Vagina (tissue), 2 donors: ENCODE measurements around the gene RAB1A.

ENCODE experiments used
- POLR2A ChIP-seq, 2 donors: fragments of 450-650 bp; IDR thresholded peaks; one replicate each; pipeline ENCODE4 v1.6.1; 2017; ENCODE audit warnings: antibody characterized with exemption in 2 of 2, mild to moderate bottlenecking in 2 of 2, moderate library complexity in 2 of 2
- POLR2AphosphoS5 ChIP-seq, 2 donors: sonication (generic); formaldehyde crosslinking; IDR thresholded peaks; one replicate each; pipeline ENCODE4 v1.9.0; 2017; ENCODE audit warnings: antibody characterized with exemption in 2 of 2, mild to moderate bottlenecking in 2 of 2, low read depth in 1 of 2; ENCODE audit not compliant: insufficient read depth in 1 of 2
- TF ChIP-seq, protein P1 (sequence below), 3 experiments: fragments of 450-650 bp in 2 of 3; fragments of 200-600 bp in 1 of 3; sonication (generic) in 1 of 3; IDR thresholded peaks; one replicate each; pipeline ENCODE4 v1.5.1; 2017 to 2019; ENCODE audit warnings: antibody characterized with exemption in 3 of 3, mild to moderate bottlenecking in 2 of 3, moderate library complexity in 2 of 3

DNA sequence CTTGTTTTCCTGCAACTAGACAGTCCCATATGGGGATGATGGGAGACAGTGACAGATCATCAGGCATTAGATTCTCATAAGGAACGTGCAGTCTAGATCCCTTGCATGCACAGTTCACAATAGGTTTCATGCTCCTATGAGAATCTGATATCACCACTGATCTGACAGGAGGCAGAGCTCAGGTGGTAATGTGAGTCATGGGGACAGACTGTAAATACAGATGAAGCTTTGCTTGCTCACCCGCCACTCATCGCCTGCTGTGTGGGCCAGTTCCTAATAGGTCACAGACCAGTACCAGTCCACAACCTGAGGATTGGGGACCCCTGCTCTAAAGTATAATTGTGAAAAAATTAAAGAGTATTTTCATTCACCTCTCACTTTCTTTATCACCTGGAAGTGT is 23.6 kb upstream of the RAB1A start:
- no peak for TF ChIP-seq POLR2AphosphoS5 (IDR thresholded peaks at IDR 0.05; ENCODE audit: insufficient read depth in 1 of 2, low read depth in 1 of 2)
- TF ChIP-seq, protein P1, sequence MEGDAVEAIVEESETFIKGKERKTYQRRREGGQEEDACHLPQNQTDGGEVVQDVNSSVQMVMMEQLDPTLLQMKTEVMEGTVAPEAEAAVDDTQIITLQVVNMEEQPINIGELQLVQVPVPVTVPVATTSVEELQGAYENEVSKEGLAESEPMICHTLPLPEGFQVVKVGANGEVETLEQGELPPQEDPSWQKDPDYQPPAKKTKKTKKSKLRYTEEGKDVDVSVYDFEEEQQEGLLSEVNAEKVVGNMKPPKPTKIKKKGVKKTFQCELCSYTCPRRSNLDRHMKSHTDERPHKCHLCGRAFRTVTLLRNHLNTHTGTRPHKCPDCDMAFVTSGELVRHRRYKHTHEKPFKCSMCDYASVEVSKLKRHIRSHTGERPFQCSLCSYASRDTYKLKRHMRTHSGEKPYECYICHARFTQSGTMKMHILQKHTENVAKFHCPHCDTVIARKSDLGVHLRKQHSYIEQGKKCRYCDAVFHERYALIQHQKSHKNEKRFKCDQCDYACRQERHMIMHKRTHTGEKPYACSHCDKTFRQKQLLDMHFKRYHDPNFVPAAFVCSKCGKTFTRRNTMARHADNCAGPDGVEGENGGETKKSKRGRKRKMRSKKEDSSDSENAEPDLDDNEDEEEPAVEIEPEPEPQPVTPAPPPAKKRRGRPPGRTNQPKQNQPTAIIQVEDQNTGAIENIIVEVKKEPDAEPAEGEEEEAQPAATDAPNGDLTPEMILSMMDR (IDR thresholded peaks at IDR 0.05): no peak
- no peak for TF ChIP-seq POLR2A (IDR thresholded peaks at IDR 0.05)
